22Rv1 (cell line): ENCODE measurements around the gene HIGD1A.

Experiments used
- ZFX ChIP-seq: fragments of 450-650 bp; IDR thresholded peaks from 2 replicates; pipeline ENCODE4 v1.6.1; 2017; ENCODE audit warnings: antibody characterized with exemption, borderline replicate concordance
- TF ChIP-seq, protein P1 (sequence below): fragments of 450-650 bp; IDR thresholded peaks from 2 replicates; pipeline ENCODE4 v1.5.1; 2017; ENCODE audit warnings: mild to moderate bottlenecking

DNA sequence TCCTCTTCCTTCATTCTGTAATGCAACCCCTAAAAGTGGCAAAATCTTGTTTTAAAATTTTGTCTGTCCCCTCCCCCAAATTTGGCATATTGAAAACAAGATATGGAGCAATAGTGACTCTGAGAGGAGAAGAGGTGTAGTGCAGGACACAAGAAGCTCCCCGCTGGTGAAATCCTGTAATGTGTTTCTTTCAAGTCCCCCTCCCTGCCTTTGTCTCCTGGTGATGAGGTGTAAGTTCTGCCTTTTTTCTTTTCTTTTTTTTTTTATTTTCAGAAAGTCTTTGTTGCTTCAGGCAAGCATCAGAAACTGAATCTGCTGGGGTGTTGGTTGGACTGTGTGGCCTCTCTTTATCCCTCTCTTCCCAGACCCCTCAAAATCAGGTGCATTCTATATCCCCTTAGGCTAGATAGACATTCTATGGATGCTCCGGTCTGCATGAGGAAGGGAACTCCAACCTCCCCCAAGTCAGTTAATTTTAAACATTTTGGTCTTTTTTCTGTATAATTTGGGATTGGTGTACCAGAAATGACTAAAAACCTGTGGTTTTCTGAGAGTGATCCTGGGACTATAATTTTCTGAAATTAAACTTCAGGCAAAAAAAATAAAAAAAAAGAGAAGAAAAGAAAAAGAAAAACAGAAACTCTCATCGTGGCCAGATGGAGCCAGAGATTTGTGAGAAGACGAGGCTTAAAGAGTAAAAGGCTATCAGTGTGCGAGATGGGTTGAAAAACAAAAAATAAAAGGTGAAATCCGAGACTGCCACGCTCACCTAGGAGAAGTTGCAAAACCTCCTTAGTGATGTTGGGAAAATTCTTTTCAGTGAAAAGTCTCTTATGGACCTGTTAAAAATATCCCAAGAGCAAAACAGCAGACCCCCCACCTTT, 26.4 kb upstream of the HIGD1A start:
- TF ChIP-seq, protein P1, sequence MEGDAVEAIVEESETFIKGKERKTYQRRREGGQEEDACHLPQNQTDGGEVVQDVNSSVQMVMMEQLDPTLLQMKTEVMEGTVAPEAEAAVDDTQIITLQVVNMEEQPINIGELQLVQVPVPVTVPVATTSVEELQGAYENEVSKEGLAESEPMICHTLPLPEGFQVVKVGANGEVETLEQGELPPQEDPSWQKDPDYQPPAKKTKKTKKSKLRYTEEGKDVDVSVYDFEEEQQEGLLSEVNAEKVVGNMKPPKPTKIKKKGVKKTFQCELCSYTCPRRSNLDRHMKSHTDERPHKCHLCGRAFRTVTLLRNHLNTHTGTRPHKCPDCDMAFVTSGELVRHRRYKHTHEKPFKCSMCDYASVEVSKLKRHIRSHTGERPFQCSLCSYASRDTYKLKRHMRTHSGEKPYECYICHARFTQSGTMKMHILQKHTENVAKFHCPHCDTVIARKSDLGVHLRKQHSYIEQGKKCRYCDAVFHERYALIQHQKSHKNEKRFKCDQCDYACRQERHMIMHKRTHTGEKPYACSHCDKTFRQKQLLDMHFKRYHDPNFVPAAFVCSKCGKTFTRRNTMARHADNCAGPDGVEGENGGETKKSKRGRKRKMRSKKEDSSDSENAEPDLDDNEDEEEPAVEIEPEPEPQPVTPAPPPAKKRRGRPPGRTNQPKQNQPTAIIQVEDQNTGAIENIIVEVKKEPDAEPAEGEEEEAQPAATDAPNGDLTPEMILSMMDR: no peak
- TF ChIP-seq ZFX: no peak
